A204.1 (cell line): ENCODE data around the gene ITGB2.

Source experiments
- FAIRE-seq: peaks from 2 replicates; lab custom pipeline; 2012; peaks lifted over from hg19 to GRCh38; lab: Jason Lieb, UNC

Gene ITGB2

GRCh38 chr21:44846485-44847260 is 74.0 kb downstream of the ITGB2 start:
- no peak for FAIRE-seq

GRCh38 chr21:44846224-44846484 is 74.5 kb downstream of the ITGB2 start:
- no peak for FAIRE-seq

DNA sequence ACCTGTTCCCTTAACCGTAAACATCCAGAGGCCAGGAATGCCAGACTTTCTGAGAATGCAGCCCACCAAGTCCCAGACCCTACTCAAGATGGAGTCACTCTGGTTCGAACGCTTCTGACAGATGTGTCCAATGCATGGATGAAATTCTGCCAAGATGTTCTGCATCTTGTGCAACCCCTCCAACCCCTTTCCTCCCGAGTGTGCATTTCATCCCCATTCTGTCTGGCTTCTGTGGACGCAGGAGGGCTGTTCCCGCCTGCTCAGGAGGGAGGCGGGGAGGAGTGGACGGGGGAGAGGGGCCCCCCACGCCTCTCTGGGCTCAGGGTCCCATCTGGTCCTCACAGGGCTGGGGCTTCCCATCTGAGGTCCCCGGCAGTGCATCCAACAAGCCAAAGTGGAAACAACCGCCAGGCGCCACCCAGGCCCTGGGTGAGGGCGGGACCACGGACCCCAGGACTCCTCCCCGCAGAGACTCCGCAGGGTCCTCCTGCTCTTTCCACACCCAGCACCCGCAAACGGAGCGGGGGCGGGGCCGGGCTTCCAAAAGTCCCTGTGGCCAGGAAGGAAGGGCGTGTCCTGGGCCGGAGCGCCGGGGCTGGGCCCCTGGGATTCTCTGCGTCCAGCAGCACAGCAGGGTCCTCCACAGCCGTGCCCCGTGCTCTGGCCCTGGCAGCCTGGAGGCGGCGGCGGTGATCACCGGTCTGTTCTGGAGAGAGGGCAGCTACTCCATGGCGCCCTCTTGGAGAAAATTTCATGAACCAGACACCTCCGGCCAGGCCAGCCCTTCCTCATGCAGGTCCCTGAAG is 75.1 kb downstream of the ITGB2 start:
- no peak for FAIRE-seq

- FAIRE-seq: no peak
Measured at GRCh38 chr21:44844256-44844655, 76.4 kb downstream of the ITGB2 start.

- no peak for FAIRE-seq
Measured at GRCh38 chr21:44842721-44843445, 77.8 kb downstream of the ITGB2 start.

GRCh38 chr21:44842087-44842486 is 78.6 kb downstream of the ITGB2 start:
- no peak for FAIRE-seq

DNA sequence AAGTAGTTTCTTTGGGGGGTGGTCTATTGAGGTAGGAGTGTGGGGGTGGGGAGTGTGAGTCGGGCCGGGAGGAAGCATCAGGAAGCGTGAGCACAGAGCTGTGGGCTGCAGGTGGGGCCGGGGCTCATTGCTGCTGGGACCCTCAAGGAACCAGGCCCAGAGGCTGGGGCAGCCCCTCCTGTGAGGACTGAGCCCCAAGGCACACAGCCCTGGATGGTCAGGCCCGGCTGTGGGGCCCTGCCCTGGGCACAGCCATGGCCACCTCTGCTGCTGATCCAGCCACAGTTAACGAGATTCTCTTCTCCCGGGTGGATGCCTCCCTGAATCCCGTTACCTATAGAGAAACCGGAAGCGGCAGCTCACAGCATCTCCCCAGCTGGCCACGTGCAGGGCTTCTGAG is 79.9 kb downstream of the ITGB2 start:
- FAIRE-seq: no peak

DNA sequence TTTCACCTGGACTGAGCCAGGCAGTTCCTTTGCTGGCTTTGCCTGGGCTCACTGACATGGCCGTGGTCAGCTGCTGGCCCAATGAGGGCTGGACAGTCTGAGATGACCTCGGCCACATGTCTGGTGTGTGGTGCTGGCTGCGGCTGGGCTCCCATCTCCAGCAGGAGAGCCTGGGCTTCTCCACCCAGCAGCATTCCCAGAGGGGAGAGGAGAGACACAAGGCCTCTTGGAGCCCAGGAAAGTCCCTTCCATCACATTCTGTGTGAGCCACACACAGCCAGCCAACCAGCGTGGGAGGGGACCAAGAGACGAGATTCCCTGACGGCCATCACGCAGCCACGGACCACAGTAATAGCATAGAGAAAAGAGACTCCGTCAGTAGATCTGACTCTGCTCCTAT is 81.7 kb downstream of the ITGB2 start:
- no peak for FAIRE-seq

- no peak for FAIRE-seq
Measured at GRCh38 chr21:44838039-44838895, 82.4 kb downstream of the ITGB2 start.

DNA sequence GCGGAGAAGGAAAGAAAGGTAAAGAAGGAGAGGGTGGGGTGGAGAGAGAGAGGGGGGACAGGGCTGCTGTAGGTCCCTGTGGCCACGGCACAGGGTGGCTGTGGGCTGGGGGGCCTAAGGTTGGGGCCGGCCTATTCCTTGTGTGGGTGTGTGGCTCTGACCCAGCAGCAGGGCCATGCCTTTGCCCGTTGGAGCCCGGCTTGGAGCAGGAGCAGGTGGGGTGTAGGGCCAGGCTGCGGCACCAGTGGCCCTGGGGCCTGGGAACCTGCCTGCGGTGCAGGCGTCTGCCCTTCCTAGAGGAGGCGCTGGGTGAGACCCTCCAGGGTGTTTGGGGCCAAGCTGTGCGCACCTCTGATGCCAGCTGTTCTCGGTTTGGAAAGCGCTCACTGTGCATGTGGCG is 83.2 kb downstream of the ITGB2 start:
- no peak for FAIRE-seq

DNA sequence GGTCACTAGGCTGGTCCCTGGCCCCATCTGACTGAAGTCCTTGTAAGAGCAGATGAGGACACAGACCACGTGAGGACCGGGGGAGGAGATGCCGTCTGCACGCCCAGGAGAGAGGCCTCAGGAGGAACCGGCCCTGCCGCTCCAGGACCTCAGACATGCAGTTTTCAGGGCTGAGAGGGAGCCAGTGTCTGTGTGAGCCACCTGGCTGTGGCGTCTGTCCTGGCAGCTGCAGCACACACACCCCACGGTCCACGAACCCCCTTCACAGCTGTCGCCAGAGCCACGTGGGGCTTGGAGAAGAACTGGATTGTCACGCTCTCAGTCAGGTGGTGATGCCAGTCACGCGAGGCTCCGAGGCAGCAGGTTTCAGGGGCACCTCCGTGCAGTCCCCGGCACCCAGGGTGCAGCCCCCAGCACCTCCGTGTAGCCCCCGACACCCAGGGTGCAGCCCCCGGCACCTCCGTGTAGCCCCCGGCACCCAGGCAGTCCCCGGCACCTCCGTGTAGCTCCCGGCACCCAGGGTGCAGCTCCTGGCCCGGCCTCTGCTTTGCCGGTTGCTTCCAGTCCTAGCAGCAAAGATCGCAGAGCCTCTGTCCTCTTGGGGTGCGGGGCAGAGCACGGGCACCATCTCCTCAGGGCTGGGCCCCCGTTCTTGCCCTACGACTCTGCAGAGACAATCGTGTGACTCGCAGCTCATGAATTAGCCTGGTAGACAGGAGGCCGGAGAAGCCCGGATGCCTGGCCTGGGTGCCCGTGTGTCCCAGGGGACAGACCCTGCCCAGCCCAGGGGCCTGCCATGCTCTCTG is 83.8 kb downstream of the ITGB2 start:
- FAIRE-seq: no peak

GRCh38 chr21:44836349-44836665 is 84.4 kb downstream of the ITGB2 start:
- no peak for FAIRE-seq
